WTC11 (cell line): Measurements from ENCODE around the gene MKX.

Experiments
- ATF6 ChIP-seq: sonication (generic); formaldehyde crosslinking; IDR thresholded peaks from 2 replicates; pipeline ENCODE4 v1.8.1; 2023; ENCODE audit warnings: mild to moderate bottlenecking, missing genetic modification reagents
- CBFB ChIP-seq: sonication (generic); formaldehyde crosslinking; IDR thresholded peaks from 2 replicates; pipeline ENCODE4 v1.8.1; 2022; ENCODE audit warnings: mild to moderate bottlenecking, low read depth, missing genetic modification reagents
- CTCF ChIP-seq: fragments of 200-600 bp; IDR thresholded peaks from 2 replicates; pipeline ENCODE4 v1.8.0; 2022; ENCODE audit warnings: antibody characterized with exemption
- KAT7 ChIP-seq: sonication (generic); formaldehyde crosslinking; IDR thresholded peaks from 2 replicates; pipeline ENCODE4 v1.8.1; 2023; ENCODE audit warnings: missing genetic modification reagents, mild to moderate bottlenecking, borderline replicate concordance
- SMAD4 ChIP-seq: sonication (generic); formaldehyde crosslinking; IDR thresholded peaks from 2 replicates; pipeline ENCODE4 v1.8.0; 2022; ENCODE audit warnings: mild to moderate bottlenecking, missing genetic modification reagents
- TP53 ChIP-seq: sonication (generic); formaldehyde crosslinking; IDR thresholded peaks from 2 replicates; pipeline ENCODE4 v1.8.1; 2023; ENCODE audit warnings: mild to moderate bottlenecking, missing genetic modification reagents
- ZNF512 ChIP-seq: sonication (generic); formaldehyde crosslinking; IDR thresholded peaks from 2 replicates; pipeline ENCODE4 v1.8.1; 2022; ENCODE audit warnings: missing genetic modification reagents, borderline replicate concordance

- TF ChIP-seq ATF6 (CRISPR knock-in tag) = no peak
- TF ChIP-seq TP53 = no peak
- TF ChIP-seq CTCF = no peak
- TF ChIP-seq KAT7 (CRISPR knock-in tag) = no peak
- no peak for TF ChIP-seq CBFB
- TF ChIP-seq ZNF512 (CRISPR knock-in tag) = no peak
- no peak for TF ChIP-seq SMAD4 (CRISPR knock-in tag)
Measured at GRCh38 chr10:27628621-27629020, 117.0 kb downstream of the MKX start.
